Mesenchymal stem cell (in vitro differentiated cells and primary cell): ENCODE measurements around the gene NOL4L.

Experiments
- DNase-seq: peaks from one replicate; pipeline ENCODE4 v3.0.0-alpha.2; 2013
- H2AFZ ChIP-seq: one replicate; pipeline ENCODE4 v1.6.1; 2013; ENCODE audit warnings: low read depth, mild to moderate bottlenecking, control low read depth, inconsistent platforms, low read length, moderate library complexity
- H2AK5ac ChIP-seq: 2 replicates; pipeline ENCODE4 v1.6.1; 2013; ENCODE audit warnings: low read length, moderate library complexity, mild to moderate bottlenecking, inconsistent platforms; ENCODE audit not compliant: severe bottlenecking
- H2BK120ac ChIP-seq: one replicate; pipeline ENCODE4 v1.6.1; 2013; ENCODE audit warnings: low read depth, mild to moderate bottlenecking, inconsistent platforms, low read length, moderate library complexity
- H2BK12ac ChIP-seq, 2 experiments: one replicate each; pipeline ENCODE4 v1.6.1; 2013; ENCODE audit warnings: inconsistent platforms in 2 of 2, low read length in 2 of 2, mild to moderate bottlenecking in 2 of 2, moderate library complexity in 2 of 2, control low read depth in 1 of 2
- H2BK15ac ChIP-seq: one replicate; pipeline ENCODE4 v1.6.1; 2013; ENCODE audit warnings: mild to moderate bottlenecking, low read depth, inconsistent platforms; ENCODE audit not compliant: poor library complexity, severe bottlenecking
- H2BK5ac ChIP-seq: 2 replicates; pipeline ENCODE4 v1.6.1; 2013; ENCODE audit warnings: low read depth, mild to moderate bottlenecking, low read length, control low read depth, inconsistent platforms; ENCODE audit not compliant: poor library complexity, severe bottlenecking
- H3K14ac ChIP-seq, 2 experiments: one replicate each; pipeline ENCODE4 v1.6.1; 2013; ENCODE audit warnings: inconsistent platforms in 2 of 2, low read length in 2 of 2, control low read depth in 1 of 2, mild to moderate bottlenecking in 1 of 2, moderate library complexity in 1 of 2
- H3K18ac ChIP-seq, 2 experiments: one replicate each; pipeline ENCODE4 v1.6.1; 2013; ENCODE audit warnings: inconsistent platforms in 2 of 2, low read length in 2 of 2, control low read depth in 1 of 2, low read depth in 1 of 2, mild to moderate bottlenecking in 1 of 2
- H3K23ac ChIP-seq, 2 experiments: one replicate each; pipeline ENCODE4 v1.6.1; 2013; ENCODE audit warnings: inconsistent platforms in 2 of 2, low read length in 2 of 2, mild to moderate bottlenecking in 2 of 2, moderate library complexity in 2 of 2, control low read depth in 1 of 2
- H3K27ac ChIP-seq: 2 replicates; pipeline ENCODE4 v1.5.1; 2013; ENCODE audit warnings: mild to moderate bottlenecking, moderate library complexity, low read length, control low read depth, inconsistent platforms; ENCODE audit not compliant: poor library complexity, severe bottlenecking
- H3K27me3 ChIP-seq, 2 experiments: 2 replicates each; pipeline versions ENCODE4 v1.6.1 to v1.7.0; 2013; ENCODE audit warnings: low read length in 2 of 2, mild to moderate bottlenecking in 2 of 2, moderate library complexity in 2 of 2, control low read depth in 1 of 2, inconsistent platforms in 1 of 2; ENCODE audit not compliant: control insufficient read depth in 1 of 2, insufficient read depth in 1 of 2
- H3K36me3 ChIP-seq, 2 experiments: 2 replicates each; pipeline versions ENCODE4 v1.6.1 to v1.7.0; 2013; ENCODE audit warnings: low read length in 2 of 2, control low read depth in 1 of 2, inconsistent platforms in 1 of 2, low read depth in 1 of 2, mild to moderate bottlenecking in 1 of 2; ENCODE audit not compliant: insufficient read depth in 2 of 2, control insufficient read depth in 1 of 2
- H3K4ac ChIP-seq, 2 experiments: one replicate each; pipeline ENCODE4 v1.6.1; 2013; ENCODE audit warnings: inconsistent platforms in 2 of 2, low read length in 2 of 2, mild to moderate bottlenecking in 2 of 2, moderate library complexity in 2 of 2, control low read depth in 1 of 2, low read depth in 1 of 2
- H3K4me1 ChIP-seq: 2 replicates; pipeline ENCODE4 v1.6.1; 2013; ENCODE audit warnings: low read depth, low read length, control low read depth; ENCODE audit not compliant: control insufficient read depth, insufficient read depth
- H3K4me2 ChIP-seq: 2 replicates; pipeline ENCODE4 v1.6.1; 2013; ENCODE audit warnings: low read length, mild to moderate bottlenecking, inconsistent platforms; ENCODE audit not compliant: poor library complexity, severe bottlenecking
- H3K4me3 ChIP-seq, 2 experiments: 2 replicates each; pipeline versions ENCODE4 v1.5.1 to v1.7.0; 2013; ENCODE audit warnings: low read length in 2 of 2, mild to moderate bottlenecking in 2 of 2, control low read depth in 1 of 2, low read depth in 1 of 2; ENCODE audit not compliant: insufficient read depth in 1 of 2
- H3K79me1 ChIP-seq: replicated peaks from 2 replicates; pipeline ENCODE4 v1.6.1; 2013; ENCODE audit warnings: mild to moderate bottlenecking, control low read depth, low read length, inconsistent platforms; ENCODE audit not compliant: poor library complexity, severe bottlenecking
- H3K9ac ChIP-seq: 2 replicates; pipeline ENCODE4 v1.7.0; 2013; ENCODE audit warnings: mild to moderate bottlenecking, low read length, moderate library complexity
- H3K9me3 ChIP-seq: 2 replicates; pipeline ENCODE4 v1.7.0; 2013; ENCODE audit warnings: mild to moderate bottlenecking, low read length; ENCODE audit not compliant: control insufficient read depth
- H4K8ac ChIP-seq: one replicate; pipeline ENCODE4 v1.6.1; 2013; ENCODE audit warnings: inconsistent platforms, mild to moderate bottlenecking, low read length, moderate library complexity
- H4K91ac ChIP-seq: one replicate; pipeline ENCODE4 v1.6.1; 2013; ENCODE audit warnings: mild to moderate bottlenecking, low read length, inconsistent platforms
- WGBS: methylation state at CpG from one replicate; pipeline ENCODE4 v1.1.7; 2013; ENCODE audit warnings: mixed read lengths; 5-methylcytosine and 5-hydroxymethylcytosine counted together

NOL4L gene

GRCh38 chr20:32528905-32529670 is 56.0 kb downstream of the NOL4L start:
- Histone ChIP-seq H3K79me1 (no peaks in the 10 kb centered on the region), H3K9me3 (no peaks in the 10 kb centered on the region), H3K4ac (no peak overlapping the region)

GRCh38 chr20:32528171-32528891 is 56.8 kb downstream of the NOL4L start:
- Histone ChIP-seq H2BK12ac (peak overlapping the region in 1 of 2 experiments; percentile 18), H3K4ac (no peak overlapping the region), H3K79me1 (no peaks in the 10 kb centered on the region), H2BK15ac (no peak overlapping the region), H3K4me2 (no peak overlapping the region), H3K4me3 (no peak overlapping the region), H4K91ac (peak overlapping the region; percentile 53), H2BK120ac (no peak overlapping the region), H3K9ac (no peak overlapping the region), H3K23ac (no peak overlapping the region), H2BK5ac (no peak overlapping the region), H3K36me3 (peaks cover 0 to 4% of the 10 kb centered on the region in 2 experiments), H3K27me3 (peaks cover 17 to 27% of the 10 kb centered on the region in 2 experiments), H2AFZ (no peak overlapping the region), H2AK5ac (no peak overlapping the region), H3K4me1 (peaks cover 20% of the 10 kb centered on the region), H3K18ac (peak overlapping the region in 1 of 2 experiments; percentile 37), H4K8ac (peak overlapping the region; percentile 47), H3K14ac (no peak overlapping the region), H3K27ac (no peak overlapping the region), H3K9me3 (no peaks in the 10 kb centered on the region)
- WGBS: 54% methylated on average over 26 of the region's 27 CpGs
- no peak for DNase-seq

More at GRCh38 chr20:32528905-32529670, 56.0 kb downstream of the NOL4L start:
- Histone ChIP-seq H2BK12ac (no peak overlapping the region), H3K27ac (no peak overlapping the region), H3K36me3 (no peaks in the 10 kb centered on the region), H3K9ac (no peak overlapping the region), H2AFZ (no peak overlapping the region), H3K4me1 (peaks cover 17% of the 10 kb centered on the region), H2AK5ac (no peak overlapping the region), H3K23ac (no peak overlapping the region), H3K27me3 (peaks cover 17 to 32% of the 10 kb centered on the region in 2 experiments), H4K8ac (no peak overlapping the region), H3K14ac (no peak overlapping the region), H2BK120ac (no peak overlapping the region), H3K4me2 (no peak overlapping the region), H2BK5ac (no peak overlapping the region), H3K18ac (no peak overlapping the region), H4K91ac (no peak overlapping the region), H2BK15ac (no peak overlapping the region), H3K4me3 (no peak overlapping the region)
- DNase-seq: no peak
- 94% methylated on average over 12 of the region's 13 CpGs for WGBS

GRCh38 chr20:32527447-32528055 is 57.6 kb downstream of the NOL4L start:
- Histone ChIP-seq H4K91ac (no peak overlapping the region), H3K4me1 (peaks cover 24% of the 10 kb centered on the region), H3K4me3 (no peak overlapping the region), H2BK120ac (no peak overlapping the region), H3K4ac (no peak overlapping the region), H3K4me2 (no peak overlapping the region), H3K79me1 (no peaks in the 10 kb centered on the region), H3K27me3 (peaks cover 12 to 30% of the 10 kb centered on the region in 2 experiments), H3K18ac (no peak overlapping the region), H3K14ac (peak overlapping the region in 1 of 2 experiments; percentile 3), H3K27ac (no peak overlapping the region), H3K9me3 (no peaks in the 10 kb centered on the region), H3K23ac (peak overlapping the region in 1 of 2 experiments; percentile 29), H3K9ac (no peak overlapping the region), H2BK5ac (no peak overlapping the region), H3K36me3 (peaks cover 0 to 4% of the 10 kb centered on the region in 2 experiments), H2BK12ac (no peak overlapping the region), H4K8ac (no peak overlapping the region), H2AK5ac (no peak overlapping the region), H2BK15ac (no peak overlapping the region), H2AFZ (no peak overlapping the region)
- DNase-seq: no peak
- 80% methylated on average over 22 of the region's 24 CpGs for WGBS

- no peak for DNase-seq
- H3K4me2 ChIP-seq: no peak overlapping the region
- H4K8ac ChIP-seq: no peak overlapping the region
- peaks cover 24% of the 10 kb centered on the region for H3K4me1 ChIP-seq
- no peak overlapping the region for H3K27ac ChIP-seq
- H2BK5ac ChIP-seq: no peak overlapping the region
- no peak overlapping the region for H2BK12ac ChIP-seq
- no peak overlapping the region for H3K18ac ChIP-seq
- peaks cover 0 to 4% of the 10 kb centered on the region in 2 experiments for H3K36me3 ChIP-seq
- H4K91ac ChIP-seq: no peak overlapping the region
- no peak overlapping the region for H2AK5ac ChIP-seq
- no peaks in the 10 kb centered on the region for H3K9me3 ChIP-seq
- H2BK120ac ChIP-seq: no peak overlapping the region
- peaks cover 12 to 30% of the 10 kb centered on the region in 2 experiments for H3K27me3 ChIP-seq
- H3K4ac ChIP-seq: no peak overlapping the region
- H2AFZ ChIP-seq: no peak overlapping the region
- no peak overlapping the region for H2BK15ac ChIP-seq
- WGBS: 82% methylated on average over 5 of the region's 5 CpGs
- no peak overlapping the region for H3K4me3 ChIP-seq
- no peak overlapping the region for H3K23ac ChIP-seq
- H3K79me1 ChIP-seq: no peaks in the 10 kb centered on the region
- H3K9ac ChIP-seq: no peak overlapping the region
- H3K14ac ChIP-seq: no peak overlapping the region
Observed at GRCh38 chr20:32527052-32527446, 58.1 kb downstream of the NOL4L start.
